Endothelial cell (in vitro differentiated cells): ENCODE results near the gene DYNLRB2. TPM values are rescaled to one million over a fixed set of nuclear protein-coding genes. Genes with fewer than 3 reads are reported as not detected.

Experiments
- DNase-seq: peaks from one replicate; pipeline ENCODE4 v3.0.0; 2021; ENCODE audit warnings: low spot score
- H3K27ac Mint-ChIP-seq: one replicate; pipeline ENCODE4 v1.8.0; 2021; ENCODE audit warnings: mixed read lengths, inconsistent platforms; ENCODE audit not compliant: unreplicated experiment
- H3K27me3 Mint-ChIP-seq: one replicate; pipeline ENCODE4 v1.8.0; 2021; ENCODE audit warnings: mild to moderate bottlenecking, moderate library complexity, mixed read lengths, inconsistent platforms; ENCODE audit not compliant: unreplicated experiment
- H3K36me3 Mint-ChIP-seq: one replicate; pipeline ENCODE4 v1.8.0; 2021; ENCODE audit warnings: mild to moderate bottlenecking, low read depth, mixed read lengths, inconsistent platforms; ENCODE audit not compliant: unreplicated experiment
- H3K4me1 Mint-ChIP-seq: one replicate; pipeline ENCODE4 v1.8.0; 2021; ENCODE audit warnings: mild to moderate bottlenecking, mixed read lengths, inconsistent platforms; ENCODE audit not compliant: unreplicated experiment
- H3K4me3 Mint-ChIP-seq: one replicate; pipeline ENCODE4 v1.8.0; 2021; ENCODE audit warnings: mild to moderate bottlenecking, mixed read lengths, inconsistent platforms; ENCODE audit not compliant: unreplicated experiment
- H3K9me3 Mint-ChIP-seq: one replicate; pipeline ENCODE4 v1.8.0; 2021; ENCODE audit warnings: mixed read lengths, inconsistent platforms; ENCODE audit not compliant: unreplicated experiment
- total RNA-seq: library from RNA; stranded (reverse); fragmentation: NEBNext Ultra II Directional; extraction: Animal tissue kit (Norgen Biotek cat#: 25700); gene quantifications from one replicate; pipeline ENCODE4 v1.2.1, GENCODE V29; 2021; ENCODE audit not compliant: unreplicated experiment
- TF ChIP-seq, protein P1 (sequence below): fragments of 200-600 bp; sonication (generic); IDR thresholded peaks from one replicate; pipeline ENCODE4 v1.5.0; 2021; ENCODE audit warnings: antibody characterized with exemption; ENCODE audit not compliant: unreplicated experiment

The DYNLRB2 gene
- total RNA-seq, 1 donor from 2014 or later: not detected

DNA sequence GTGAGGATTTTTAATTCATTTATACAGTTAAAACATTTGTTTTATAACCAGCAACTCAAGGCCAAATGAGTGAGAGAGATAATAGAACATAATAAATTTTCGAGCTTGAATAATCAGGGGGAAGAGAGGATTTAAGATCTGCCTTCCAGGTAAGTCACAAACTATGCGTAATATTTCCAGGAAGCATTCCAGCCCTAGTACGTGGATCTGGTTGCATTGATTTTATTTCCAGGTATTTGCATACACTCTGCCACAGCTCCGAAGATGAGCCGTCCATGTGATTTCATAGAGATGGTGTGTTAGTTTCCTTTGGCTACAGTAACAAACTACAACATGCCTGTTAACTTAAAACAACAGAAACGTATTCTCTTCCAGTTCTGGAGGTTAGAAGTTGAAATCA is 3.5 kb downstream of the DYNLRB2 start:
- DNase-seq: no peak
- no peaks in the 10 kb centered on the region for H3K36me3 Mint-ChIP-seq
- H3K4me3 Mint-ChIP-seq: no peak overlapping the region
- H3K27me3 Mint-ChIP-seq: peaks cover 2% of the 10 kb centered on the region
- no peak overlapping the region for H3K27ac Mint-ChIP-seq
- TF ChIP-seq, protein P1, sequence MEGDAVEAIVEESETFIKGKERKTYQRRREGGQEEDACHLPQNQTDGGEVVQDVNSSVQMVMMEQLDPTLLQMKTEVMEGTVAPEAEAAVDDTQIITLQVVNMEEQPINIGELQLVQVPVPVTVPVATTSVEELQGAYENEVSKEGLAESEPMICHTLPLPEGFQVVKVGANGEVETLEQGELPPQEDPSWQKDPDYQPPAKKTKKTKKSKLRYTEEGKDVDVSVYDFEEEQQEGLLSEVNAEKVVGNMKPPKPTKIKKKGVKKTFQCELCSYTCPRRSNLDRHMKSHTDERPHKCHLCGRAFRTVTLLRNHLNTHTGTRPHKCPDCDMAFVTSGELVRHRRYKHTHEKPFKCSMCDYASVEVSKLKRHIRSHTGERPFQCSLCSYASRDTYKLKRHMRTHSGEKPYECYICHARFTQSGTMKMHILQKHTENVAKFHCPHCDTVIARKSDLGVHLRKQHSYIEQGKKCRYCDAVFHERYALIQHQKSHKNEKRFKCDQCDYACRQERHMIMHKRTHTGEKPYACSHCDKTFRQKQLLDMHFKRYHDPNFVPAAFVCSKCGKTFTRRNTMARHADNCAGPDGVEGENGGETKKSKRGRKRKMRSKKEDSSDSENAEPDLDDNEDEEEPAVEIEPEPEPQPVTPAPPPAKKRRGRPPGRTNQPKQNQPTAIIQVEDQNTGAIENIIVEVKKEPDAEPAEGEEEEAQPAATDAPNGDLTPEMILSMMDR: no peak
- no peaks in the 10 kb centered on the region for H3K9me3 Mint-ChIP-seq
- H3K4me1 Mint-ChIP-seq: peaks cover 7% of the 10 kb centered on the region

DNA sequence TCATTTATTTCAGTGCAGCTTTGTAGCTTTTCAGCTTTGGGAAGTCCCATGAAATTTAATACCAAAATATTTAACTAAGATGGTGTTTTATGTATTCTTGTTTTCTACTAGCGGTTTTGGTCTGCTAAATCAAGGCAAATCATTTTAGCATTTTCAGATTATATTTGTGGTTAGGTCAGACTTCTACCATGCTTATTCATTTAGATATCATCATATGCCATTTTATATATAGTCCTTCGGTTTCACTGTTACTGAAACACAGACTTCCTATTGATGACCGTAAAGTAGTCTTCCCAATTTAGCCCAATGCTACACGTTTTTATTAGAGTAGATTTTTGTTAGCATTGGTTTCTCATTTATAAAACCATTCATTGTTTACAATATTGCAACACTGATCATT is 5.5 kb downstream of the DYNLRB2 start:
- TF ChIP-seq, protein P1: no peak
- H3K4me1 Mint-ChIP-seq: peaks cover 4% of the 10 kb centered on the region
- H3K4me3 Mint-ChIP-seq: no peak overlapping the region
- DNase-seq: no peak
- peaks cover under 1% of the 10 kb centered on the region for H3K27me3 Mint-ChIP-seq
- H3K27ac Mint-ChIP-seq: no peak overlapping the region
- H3K9me3 Mint-ChIP-seq: no peaks in the 10 kb centered on the region
- no peaks in the 10 kb centered on the region for H3K36me3 Mint-ChIP-seq

- Mint-ChIP-seq H3K36me3 (no peaks in the 10 kb centered on the region), H3K27ac (no peak overlapping the region), H3K9me3 (no peaks in the 10 kb centered on the region), H3K4me1 (no peaks in the 10 kb centered on the region), H3K27me3 (no peaks in the 10 kb centered on the region), H3K4me3 (no peak overlapping the region)
- no peak for DNase-seq
- TF ChIP-seq, protein P1: no peak
Observed at GRCh38 chr16:80547145-80547544, 6.4 kb downstream of the DYNLRB2 start.

- no peak for DNase-seq
- H3K27ac Mint-ChIP-seq: no peak overlapping the region
- H3K27me3 Mint-ChIP-seq: no peaks in the 10 kb centered on the region
- H3K4me3 Mint-ChIP-seq: no peak overlapping the region
- TF ChIP-seq, protein P1: no peak
- no peaks in the 10 kb centered on the region for H3K36me3 Mint-ChIP-seq
- peaks cover 11% of the 10 kb centered on the region for H3K4me1 Mint-ChIP-seq
- no peaks in the 10 kb centered on the region for H3K9me3 Mint-ChIP-seq
Observed at GRCh38 chr16:80552277-80552676, 11.5 kb downstream of the DYNLRB2 start.

- Mint-ChIP-seq H3K4me3 (no peak overlapping the region), H3K36me3 (no peaks in the 10 kb centered on the region), H3K4me1 (peaks cover 11% of the 10 kb centered on the region), H3K27me3 (no peaks in the 10 kb centered on the region), H3K9me3 (no peaks in the 10 kb centered on the region), H3K27ac (no peak overlapping the region)
- TF ChIP-seq, protein P1: no peak
- DNase-seq: no peak
Observed at GRCh38 chr16:80554033-80554432, 13.2 kb downstream of the DYNLRB2 start.
